HG02588 (cell line): ENCODE measurements around the gene COLQ.
"Not testable (repeated sequence)": the region's sequence is repeated elsewhere in the genome, so short reads cannot be mapped to it uniquely, and the experiment has no call there.

Source experiments
- ATAC-seq: cut with Tn5 transposase; IDR thresholded peaks from one replicate; pipeline ENCODE4 v1.9.1; 2021; ENCODE audit warnings: mild to moderate bottlenecking, moderate library complexity; ENCODE audit not compliant: unreplicated experiment

The COLQ gene

DNA sequence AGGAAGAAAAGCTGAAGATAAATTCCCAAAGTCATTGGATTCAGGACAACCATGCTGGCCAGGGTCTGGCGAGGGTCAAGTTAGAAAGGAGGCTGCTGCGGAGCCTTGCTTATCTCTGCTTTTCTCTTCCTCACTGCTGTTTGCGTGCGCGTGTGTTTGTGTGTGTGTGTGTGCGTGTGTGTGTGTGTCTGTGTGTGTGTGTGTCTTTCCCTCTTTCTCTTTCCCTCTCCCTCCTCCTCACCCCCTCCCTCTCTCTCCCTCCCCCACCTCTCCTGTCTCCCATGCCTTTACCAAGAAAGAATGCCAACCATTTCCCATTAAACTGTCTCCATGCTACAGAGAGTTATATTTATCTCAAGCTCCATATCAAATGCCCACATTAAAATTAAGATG is at the start of gene COLQ:
COLQ (minus strand) TSS at position 134 of the 393 bp plus-strand sequence; CDS start at position 53, 81 bp downstream.
- no peak for ATAC-seq

DNA sequence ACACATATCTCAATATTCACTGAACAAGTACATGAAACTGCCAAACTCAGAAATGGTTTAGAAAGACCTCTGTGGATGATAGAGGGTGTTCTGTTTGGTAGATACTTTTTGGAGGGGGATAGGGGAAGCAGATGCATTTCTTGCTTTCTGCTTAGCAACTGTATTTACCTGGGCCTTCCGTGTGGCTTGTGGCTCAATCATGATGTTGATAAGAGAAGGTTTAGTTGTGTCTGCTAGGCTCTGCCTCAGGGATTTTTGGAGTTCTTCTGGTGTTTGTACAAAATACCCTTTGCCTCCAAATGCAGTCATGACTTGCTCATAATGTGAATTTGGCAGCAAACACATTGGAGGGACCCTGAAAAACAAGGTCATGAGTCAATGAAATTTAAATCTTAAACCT is 41.7 kb upstream of the COLQ start:
- ATAC-seq, result no peak

DNA sequence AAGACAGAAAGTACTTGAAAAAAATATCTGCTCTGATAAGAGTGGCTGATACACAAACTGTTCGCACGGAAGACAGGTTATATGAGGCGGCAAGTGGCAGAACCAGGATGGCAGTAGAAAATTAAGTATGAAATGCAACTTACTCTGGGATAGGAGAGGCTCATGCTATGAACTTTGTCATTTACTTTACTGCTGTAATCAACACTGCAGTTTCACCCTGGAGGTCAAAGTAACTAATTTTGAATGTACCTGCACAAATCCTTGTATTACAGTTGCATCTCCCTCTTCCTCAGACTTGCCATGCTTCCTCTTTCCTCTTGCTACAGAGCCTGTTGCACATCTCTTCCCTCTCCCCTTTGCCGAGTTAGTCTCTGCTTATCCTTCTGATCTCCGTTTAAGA is 41.1 kb upstream of the COLQ start:
- ATAC-seq, result no peak

DNA sequence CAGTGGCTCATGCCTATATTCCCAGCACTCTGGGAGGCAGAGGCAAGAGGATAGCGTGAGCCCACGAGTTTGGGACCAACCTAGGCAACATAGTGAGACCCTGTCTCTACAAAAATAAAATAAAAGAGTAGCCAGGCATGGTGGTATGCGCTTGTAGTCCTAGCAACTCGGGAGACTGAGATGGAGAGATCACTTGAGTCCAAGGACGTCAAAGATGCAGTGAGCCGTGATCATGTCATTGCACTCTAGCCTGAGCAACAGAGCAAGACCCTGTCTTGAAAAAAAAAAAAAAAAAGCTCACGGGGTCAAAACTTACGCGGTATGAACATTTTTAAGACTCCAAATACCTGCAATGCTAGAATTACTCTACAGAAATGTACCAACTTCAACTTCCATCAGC is 37.1 kb upstream of the COLQ start:
- no peak for ATAC-seq

DNA sequence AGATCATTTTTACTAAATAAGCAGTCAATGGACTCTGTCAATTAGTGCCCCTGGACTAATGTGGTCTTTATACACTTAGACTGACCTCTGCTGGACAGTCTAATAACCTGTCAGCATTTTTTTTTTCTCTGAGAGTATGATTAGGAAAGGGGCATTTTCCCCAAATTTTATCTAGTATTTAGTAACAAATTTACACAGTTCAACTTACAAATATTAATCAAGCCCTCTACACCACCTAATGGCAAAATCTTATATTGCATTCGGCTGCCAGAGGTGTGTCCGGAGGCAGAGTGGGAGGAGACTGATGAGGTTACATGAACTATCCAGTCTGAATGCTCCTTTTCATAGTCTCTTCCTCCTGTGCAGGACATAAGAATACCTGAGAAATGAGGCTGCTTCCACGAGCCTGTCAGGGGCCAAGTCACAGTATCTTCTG is 36.0 kb upstream of the COLQ start:
- ATAC-seq, result peak; percentile 55

DNA sequence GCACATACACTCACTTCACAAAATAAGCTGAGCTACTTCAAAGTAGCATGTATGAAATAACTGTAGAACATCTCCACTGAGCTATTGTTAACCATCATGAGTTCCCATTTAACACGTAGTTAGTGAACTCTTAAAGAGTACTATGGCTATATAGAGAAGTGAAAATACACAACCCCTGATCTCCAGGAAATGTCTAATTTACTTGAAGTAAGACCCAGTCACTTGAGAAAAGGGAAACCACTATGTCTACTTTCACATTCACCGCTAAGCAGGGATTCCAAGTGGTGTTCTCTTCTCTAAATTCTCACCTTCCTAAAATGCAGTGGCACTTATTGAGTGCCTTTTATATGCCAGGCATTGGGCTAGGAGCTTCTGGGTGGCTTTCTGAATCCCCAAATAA is 35.0 kb upstream of the COLQ start:
- peak; percentile 84 for ATAC-seq

DNA sequence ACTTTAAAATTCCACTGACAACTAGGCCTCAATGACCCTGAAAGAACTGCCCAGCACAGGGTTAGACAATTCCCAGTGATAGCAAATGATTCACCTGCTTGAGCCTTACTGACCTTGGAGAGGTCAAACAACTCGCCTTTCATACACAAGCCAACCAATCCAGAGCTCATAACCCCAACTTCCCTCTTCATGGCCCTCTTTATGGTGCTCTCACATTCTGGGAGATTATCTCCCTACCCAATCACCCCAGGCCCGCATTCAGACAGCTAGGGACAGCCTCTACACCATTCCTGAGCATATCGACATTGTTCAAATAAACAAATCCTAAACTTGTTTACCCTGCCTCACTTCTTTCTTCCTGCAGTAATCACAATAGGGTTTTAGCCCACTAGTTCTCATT is 32.2 kb upstream of the COLQ start:
- ATAC-seq, result no peak

DNA sequence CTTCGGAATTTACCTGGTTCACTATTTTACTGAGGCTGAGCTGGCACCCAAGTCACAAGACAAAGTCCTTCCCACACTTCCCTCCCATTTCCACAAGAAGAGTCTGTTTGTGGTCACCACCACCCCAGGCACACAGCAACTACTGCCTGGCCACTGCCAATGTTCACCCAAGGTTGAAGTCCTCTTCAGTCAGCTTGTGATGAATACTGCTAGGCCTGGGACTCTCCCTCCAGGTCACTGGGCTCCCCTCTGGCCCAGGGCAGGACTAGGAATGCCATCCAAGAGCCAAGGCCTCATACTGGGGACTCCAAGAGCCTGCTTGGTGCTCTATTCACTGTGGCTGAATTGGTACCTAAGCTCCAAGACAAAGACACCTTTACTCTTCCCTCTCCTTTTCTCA is 30.4 kb upstream of the COLQ start:
- ATAC-seq, result no peak

DNA sequence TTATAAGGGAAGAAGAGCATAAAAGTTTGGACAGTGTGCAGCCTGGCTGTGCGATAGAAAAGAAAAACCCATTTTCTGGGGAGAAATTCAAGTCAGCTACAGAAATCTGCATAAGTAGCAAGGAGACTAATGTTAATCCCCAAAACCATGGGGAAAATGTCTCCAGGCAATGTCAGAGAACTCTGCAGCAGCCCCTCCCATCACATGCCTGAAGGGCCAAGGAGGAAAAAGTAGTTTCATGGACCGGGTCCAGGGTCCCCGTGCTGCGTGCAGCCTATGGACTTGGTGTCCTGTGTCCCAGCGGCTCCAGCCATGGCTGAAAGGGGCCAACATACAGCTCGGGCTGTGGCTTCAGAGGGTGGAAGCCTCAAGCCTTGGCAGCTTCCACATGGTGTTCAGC is 28.3 kb upstream of the COLQ start:
- no peak for ATAC-seq

DNA sequence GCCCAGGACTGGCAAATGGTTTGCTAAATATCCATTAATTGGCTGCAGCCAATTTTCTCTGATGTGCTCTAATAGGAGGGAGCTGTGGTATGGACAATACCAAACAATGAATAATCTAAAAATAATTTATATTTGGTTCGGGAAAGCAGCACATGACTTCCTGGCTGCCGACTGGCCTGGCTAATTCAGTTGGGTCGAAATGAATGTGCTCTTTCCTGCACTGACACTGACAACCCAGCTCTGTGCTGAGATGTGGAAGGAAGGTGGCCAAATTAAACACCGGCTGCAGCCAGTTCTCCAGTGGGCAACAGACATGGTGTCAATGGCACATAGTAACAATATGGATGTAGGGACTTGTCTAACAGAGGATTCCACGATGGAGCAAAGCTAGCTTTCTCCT is 21.1 kb upstream of the COLQ start:
- ATAC-seq, result no peak

DNA sequence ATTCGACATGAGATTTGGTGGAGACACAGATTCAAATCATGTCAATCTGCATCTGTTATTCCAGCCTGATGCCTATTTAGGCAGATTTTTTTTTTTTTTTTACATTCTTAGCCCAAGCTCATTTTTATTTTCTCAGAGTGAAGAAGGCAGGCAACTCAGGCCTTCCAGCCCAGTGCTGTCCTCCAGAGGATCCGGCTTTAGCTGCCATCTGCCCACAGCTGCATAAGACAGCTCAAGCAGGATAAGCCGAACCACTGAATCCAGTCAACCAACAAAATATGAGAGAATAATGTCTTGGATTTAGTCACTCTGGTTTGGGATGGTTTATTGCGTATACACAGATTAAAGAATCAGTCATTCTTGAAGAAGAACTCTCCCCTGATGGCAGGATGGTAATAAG is 19.9 kb upstream of the COLQ start:
- no peak for ATAC-seq

DNA sequence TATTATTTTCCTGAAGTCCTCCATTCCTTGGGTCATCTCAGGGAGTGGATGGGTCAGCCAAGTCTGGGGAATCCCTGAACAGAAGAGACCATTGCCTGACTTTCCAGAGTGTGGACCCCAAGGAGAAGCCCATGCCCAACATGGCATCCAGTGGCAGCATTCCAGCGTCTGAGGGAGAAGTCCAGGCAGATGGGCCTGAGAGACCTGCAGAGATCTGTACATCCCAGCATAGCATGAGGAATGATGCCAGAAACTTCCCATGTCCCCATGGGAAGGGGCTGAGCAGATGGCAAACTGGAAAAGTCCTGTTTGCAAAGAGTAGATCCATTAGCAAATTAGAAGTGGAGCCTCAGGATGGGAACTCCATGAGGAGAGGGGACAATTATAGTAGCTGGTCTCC is 17.6 kb upstream of the COLQ start:
- no peak for ATAC-seq

DNA sequence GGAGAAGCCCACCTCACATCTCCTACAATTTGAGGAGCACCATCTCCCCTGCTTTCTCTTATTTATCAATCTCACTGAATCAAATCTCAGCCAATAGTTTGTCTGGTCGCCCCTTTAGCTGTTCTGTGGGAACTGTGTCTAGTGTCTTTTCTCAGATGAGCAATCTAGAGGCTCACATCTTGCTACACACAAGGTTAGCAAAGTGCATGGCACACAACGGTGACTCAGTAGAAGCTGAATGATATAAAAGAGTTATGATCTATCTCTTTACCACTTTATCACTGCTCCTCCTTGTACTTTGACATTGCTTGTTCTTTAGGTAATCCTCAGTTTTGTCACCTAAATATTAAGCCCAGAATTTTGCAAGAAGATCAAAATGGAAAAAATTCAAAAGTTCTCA is 16.8 kb upstream of the COLQ start:
- no peak for ATAC-seq

DNA sequence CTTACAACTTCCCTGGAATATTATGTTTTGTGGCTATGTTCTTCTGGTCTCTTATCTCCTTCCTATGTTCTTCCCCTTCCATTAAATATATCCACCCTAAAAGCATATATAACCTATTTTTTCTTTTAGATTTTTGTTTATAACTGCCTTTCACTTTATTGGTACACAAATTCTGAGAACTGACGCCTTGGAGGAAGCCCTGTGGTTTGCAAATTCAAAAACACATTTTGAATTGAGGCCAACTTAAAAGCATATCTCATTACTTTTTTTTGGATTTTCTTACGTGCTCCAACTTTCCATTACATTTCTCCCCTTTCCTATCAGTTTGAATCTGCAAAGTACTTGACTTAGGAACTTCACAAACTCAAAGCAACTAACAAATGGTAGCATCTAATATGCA is 15.3 kb upstream of the COLQ start:
- no peak for ATAC-seq

DNA sequence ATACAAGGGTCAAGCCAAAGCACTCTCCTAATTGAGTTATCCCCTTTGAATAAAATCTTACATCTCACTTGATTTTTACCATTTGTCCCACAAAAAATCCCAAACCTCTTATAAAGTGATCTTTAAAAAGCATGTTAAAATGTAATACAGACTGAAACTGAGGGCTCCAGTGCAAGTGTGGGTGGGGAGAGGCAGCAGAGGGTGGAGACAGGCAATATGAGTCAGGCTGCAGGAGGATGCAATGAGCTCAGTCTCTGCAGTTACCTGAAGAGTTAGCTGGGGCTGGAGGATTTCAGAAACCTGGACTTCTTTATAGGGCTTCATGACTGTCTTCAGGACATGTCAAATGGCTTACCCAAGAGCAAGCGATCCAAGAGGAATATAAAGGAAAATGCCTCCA is 14.2 kb upstream of the COLQ start:
- ATAC-seq, result no peak

DNA sequence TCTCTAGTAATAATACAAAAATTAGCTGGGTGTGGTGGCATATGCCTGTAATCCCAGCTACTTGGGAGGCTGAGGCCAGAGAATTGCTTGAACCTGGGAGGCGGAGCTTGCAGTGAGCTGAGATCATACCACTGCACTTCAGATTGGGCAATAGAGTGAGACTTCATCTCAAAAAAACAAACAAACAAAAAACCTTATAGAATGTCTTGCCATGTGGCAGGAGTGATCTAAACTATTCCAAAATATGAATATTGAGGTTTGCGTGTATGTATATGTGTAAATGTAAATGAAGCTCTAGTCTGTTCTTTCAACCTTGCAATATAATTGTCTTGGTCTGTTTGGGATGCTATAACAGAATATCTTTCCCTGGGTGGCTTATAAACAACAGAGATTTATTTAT is 11.1 kb upstream of the COLQ start:
- ATAC-seq, result not testable (repeated sequence)

DNA sequence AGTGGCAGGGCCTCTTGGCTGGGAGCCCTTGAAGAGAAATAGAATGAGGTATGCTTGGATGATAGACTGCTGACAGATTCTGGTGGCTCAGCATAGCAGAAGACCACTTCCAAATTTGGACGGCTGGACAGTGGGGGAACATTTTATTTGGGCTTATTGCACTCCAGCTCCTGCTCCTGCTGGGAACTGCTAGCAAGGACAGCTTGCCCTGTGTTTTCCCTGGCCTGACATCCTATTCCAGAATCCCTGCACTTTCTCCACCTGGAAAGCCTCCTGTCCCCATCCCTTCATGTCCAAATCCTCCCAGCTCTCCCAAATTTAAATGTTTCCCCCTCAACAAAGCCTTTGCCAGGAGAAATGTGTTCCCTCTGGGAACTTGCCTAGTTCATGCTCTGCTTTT is 9.8 kb upstream of the COLQ start:
- ATAC-seq, result no peak

DNA sequence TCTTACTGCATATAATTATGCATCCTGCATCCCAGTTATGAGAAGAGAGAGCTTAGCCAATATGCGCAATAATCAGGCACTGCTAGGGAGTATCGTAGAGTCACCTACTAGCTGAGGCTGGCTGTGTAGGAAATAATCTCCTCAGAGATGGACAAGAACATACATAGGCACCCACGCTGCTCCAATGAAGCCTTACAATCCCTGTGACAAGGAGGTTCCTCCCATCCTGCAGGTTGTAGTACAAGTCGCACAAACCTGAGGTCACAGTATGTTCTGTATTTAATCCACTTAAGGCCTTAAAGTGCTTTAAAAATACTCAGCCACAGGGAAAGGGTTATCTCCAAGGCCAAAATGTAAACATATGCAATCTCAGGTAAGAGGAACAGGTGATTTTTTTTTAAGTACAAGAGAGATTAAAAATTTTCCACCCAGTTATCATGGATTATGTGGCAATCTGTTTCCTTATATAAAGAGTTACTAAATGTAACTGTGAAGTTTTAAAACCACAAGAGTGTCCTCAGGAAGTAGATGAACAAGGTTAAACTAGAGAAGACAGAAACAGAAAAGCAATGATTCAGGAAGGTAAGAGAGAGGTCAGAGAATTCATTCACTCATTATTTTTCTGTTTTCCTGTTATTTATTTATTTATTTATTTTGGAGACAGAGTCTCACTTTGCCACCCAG is 7.5 kb upstream of the COLQ start:
- no peak for ATAC-seq

DNA sequence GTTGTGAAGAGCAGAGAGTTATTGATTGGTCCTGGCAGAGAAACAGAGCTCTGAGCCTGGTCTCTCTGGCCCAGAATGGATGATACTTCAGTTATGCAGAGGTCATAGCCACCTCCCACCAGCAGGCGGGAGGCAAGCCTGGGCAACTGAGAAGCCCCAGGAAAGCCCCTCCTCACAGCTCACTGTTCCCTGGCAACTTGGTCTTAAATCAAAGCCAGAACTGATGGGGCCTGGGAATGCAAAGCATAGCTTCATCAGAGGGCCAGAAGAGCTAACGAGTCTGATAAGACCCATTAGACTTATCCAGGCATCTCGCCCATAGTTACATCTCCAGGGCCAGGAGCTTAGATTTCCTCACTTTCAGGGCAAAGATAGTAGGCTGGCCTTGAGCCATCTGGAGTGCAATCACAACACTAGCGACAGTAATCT is 5.5 kb upstream of the COLQ start:
- ATAC-seq, result no peak

DNA sequence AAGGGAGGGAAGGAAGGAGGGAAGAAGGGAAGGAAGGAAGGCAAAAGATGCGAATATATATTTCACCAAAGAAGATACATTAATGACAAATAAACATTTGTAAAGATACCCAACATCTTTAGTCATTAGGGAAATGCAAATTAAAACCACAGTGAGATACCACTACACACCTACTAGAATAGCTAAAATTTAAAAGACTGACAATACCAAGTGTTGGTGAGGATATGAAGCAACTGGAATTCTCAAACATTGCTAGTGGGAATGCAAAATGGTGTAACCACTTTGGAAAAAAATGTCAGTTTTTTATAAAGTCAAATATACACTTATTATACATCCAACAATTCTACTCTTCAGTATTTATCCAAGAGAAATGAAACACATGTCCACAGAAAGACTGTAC is 4.3 kb upstream of the COLQ start:
- ATAC-seq, result no peak

DNA sequence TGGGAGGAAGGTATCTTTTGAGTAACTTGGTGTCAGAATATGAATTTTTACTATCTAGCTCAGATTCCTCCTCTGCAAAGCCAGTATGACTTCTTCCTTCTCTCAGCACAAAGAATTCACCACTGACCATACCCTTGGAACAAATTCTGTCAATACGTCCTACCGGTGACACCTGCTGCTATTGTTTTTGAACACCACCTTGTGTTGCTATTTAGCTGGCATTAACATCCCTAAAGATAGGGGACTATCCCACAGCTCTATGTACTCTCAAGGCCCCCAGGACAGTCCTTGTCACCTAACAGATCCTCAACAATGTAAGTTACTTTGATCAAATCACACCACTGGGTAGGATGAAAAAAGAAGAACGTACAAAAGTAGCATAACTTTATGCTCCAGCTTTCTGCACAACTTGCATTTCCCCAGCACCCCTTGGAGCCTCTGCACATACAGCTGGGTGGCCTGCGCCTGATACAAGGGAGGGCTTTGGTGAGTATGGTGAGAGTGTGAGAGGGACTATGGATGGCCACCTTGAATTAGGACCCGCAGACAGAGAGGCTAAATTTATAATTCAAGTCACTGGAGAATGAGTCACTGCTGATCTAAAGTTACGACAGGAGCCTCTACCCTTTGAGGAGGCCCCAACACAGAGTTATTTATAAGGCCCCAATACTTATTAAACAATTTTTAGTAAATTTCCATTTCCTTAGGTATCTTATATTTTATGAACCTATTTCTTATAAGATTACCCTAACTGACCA is 2.3 kb upstream of the COLQ start:
- no peak for ATAC-seq

DNA sequence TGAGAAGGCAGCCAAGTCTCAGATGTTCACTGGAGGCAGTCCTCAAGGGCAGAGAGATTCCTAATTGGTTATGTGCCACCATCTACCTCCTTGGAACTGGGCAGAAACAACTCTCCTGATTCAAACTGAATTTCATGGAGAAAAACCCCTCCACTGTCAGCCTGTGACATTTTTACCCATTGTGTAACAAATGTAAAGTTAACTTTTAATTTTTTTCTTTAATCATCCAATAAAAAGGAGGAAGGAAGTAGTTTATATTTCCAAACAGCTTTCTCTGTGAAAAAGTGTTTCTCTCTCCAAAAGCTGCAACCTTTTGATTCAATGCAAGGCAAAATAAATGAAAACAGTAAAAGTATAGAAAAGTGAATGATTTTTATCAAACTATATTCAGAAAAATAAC is 510 bp upstream of the COLQ start:
- ATAC-seq, result no peak
